ENCODE results near the gene IQCH.
"Not testable (repeated sequence)": the region's sequence is repeated elsewhere in the genome, so short reads cannot be mapped to it uniquely, and the experiment has no call there.

Gene IQCH

GRCh38 chr15:67274236-67274635 lies 19.6 kb downstream of the IQCH start:
- DNase-seq (ENCODE audit: low read depth) = no peak
- no peak for TF ChIP-seq CTCF (IDR thresholded peaks at IDR 0.05; ENCODE audit: insufficient read depth, low read depth, low read length, missing control alignments)
- no peak overlapping the region for H3K4me3 ChIP-seq (ENCODE audit: low read depth, low read length)

DNA sequence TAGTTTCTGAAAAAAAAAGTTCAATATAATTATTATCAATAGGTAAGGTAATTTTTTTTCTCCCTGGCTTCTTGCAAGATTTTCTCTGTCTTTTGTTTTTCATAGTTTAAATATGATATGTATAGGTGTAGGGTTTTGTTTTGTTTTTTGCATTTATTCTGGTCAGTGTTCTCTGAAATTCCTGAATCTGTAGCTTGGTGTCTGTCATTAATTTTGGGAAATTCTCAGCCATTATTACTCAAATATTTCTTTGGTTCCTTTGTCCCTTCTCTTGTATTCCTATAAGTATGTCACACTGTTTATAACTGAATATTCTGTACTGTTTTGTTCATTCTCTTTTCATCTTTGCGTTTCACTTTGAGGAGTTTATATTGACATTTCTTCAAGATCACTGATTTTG lies 22.1 kb downstream of the IQCH start:
- H3K4me3 ChIP-seq (ENCODE audit: low read depth, low read length) = no peak overlapping the region
- TF ChIP-seq CTCF (IDR thresholded peaks at IDR 0.05; ENCODE audit: insufficient read depth, low read depth, low read length, missing control alignments) = no peak
- DNase-seq (ENCODE audit: low read depth) = no peak

- no peak overlapping the region for H3K4me3 ChIP-seq (ENCODE audit: low read depth, low read length)
- DNase-seq (ENCODE audit: low read depth) = no peak
- TF ChIP-seq CTCF (IDR thresholded peaks at IDR 0.05; ENCODE audit: insufficient read depth, low read depth, low read length, missing control alignments) = no peak
Observed at GRCh38 chr15:67280217-67280616, 25.6 kb downstream of the IQCH start.

DNA sequence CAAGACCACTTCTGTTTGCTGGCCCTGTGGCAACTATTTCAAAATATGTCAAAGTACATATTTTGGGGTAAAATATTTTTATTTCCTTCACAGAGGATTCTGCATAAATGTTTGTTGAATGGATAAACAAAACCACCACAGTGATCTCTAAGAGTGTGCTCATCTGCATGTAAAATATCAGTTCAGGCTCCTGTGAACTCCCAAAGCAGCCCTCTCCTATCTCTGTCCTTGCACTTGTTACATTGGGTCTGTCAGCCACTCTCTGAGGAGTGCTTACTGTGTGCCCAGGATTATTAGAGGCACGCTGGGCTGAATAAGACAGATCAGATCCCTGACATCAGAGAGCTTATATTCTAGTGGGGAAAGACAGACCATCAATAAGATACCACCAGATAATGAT lies 27.1 kb downstream of the IQCH start:
- DNase-seq (ENCODE audit: low read depth) = no peak
- no peak overlapping the region for H3K4me3 ChIP-seq (ENCODE audit: low read depth, low read length)
- no peak for TF ChIP-seq CTCF (IDR thresholded peaks at IDR 0.05; ENCODE audit: insufficient read depth, low read depth, low read length, missing control alignments)

- H3K4me3 ChIP-seq (ENCODE audit: low read depth, low read length) = not testable (repeated sequence)
Observed at GRCh38 chr15:67285625-67286024, 31.0 kb downstream of the IQCH start.

DNA sequence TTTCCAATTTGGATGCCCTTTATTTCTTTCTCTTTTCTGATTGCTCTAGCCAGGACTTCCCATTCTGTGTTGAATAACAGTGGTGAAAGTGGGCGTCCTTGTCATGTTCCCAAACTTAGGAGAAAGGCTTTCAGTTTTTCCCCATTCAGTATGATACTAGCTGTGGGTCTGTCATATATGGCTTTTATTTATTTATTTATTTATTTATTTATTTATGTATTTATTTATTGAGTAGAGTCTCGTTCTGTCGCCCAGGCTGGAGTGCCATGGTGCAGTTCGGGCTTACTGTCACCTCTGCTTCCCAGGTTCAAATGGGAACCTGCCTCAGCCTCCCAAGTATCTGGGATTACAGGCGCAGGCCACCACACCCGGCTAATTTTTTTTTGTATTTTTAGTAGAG lies 31.8 kb downstream of the IQCH start:
- H3K4me3 ChIP-seq (ENCODE audit: low read depth, low read length); DNase-seq (ENCODE audit: low read depth): not testable (repeated sequence)

More at GRCh38 chr15:67285625-67286024, 31.0 kb downstream of the IQCH start:
- DNase-seq (ENCODE audit: low read depth) = not testable (repeated sequence)

GRCh38 chr15:67290319-67290718 lies 35.7 kb downstream of the IQCH start:
- no peak overlapping the region for H3K4me3 ChIP-seq (ENCODE audit: low read depth, low read length)
- no peak for TF ChIP-seq CTCF (IDR thresholded peaks at IDR 0.05; ENCODE audit: insufficient read depth, low read depth, low read length, missing control alignments)
- DNase-seq (ENCODE audit: low read depth) = no peak

- no peak overlapping the region for H3K4me3 ChIP-seq (ENCODE audit: low read depth, low read length)
- no peak for DNase-seq (ENCODE audit: low read depth)
- TF ChIP-seq CTCF (IDR thresholded peaks at IDR 0.05; ENCODE audit: insufficient read depth, low read depth, low read length, missing control alignments) = no peak
Observed at GRCh38 chr15:67296188-67296587, 41.6 kb downstream of the IQCH start.

All from GM12865 (cell line).